MM.1S (cell line): ENCODE measurements around the gene OGDHL.

Experiments
- DNase-seq: peaks from one replicate; pipeline ENCODE4 v3.0.0-alpha.2; 2015
- H2AFZ ChIP-seq: fragments of 300-600 bp; sonication (generic); 2 replicates; pipeline ENCODE4 v1.6.0; 2016; ENCODE audit warnings: antibody characterized with exemption, low read length
- H3F3A ChIP-seq: fragments of 300-600 bp; sonication (generic); 2 replicates; pipeline ENCODE4 v1.6.1; 2016; ENCODE audit warnings: mild to moderate bottlenecking, antibody characterized with exemption, low read length, moderate library complexity, mixed read lengths; ENCODE audit not compliant: insufficient read depth
- H3K27ac ChIP-seq: fragments of 300-600 bp; sonication (generic); 2 replicates; pipeline ENCODE4 v1.5.1; 2016; ENCODE audit warnings: mild to moderate bottlenecking, low read length
- H3K27me3 ChIP-seq: fragments of 300-600 bp; sonication (generic); replicated peaks from 2 replicates; pipeline ENCODE4 v1.6.0; 2016; ENCODE audit warnings: low read length; ENCODE audit not compliant: insufficient read depth
- H3K36me3 ChIP-seq: fragments of 300-600 bp; sonication (generic); replicated peaks from 2 replicates; pipeline ENCODE4 v1.6.1; 2016; ENCODE audit warnings: mild to moderate bottlenecking, low read length, mixed read lengths; ENCODE audit not compliant: insufficient read depth
- H3K4me1 ChIP-seq: fragments of 300-600 bp; sonication (generic); 2 replicates; pipeline ENCODE4 v1.6.1; 2016; ENCODE audit warnings: low read length, mixed read lengths
- H3K4me2 ChIP-seq: fragments of 300-600 bp; sonication (generic); 2 replicates; pipeline ENCODE4 v1.6.0; 2016; ENCODE audit warnings: low read depth, low read length
- H3K4me3 ChIP-seq: fragments of 300-600 bp; sonication (generic); 2 replicates; pipeline ENCODE4 v1.5.1; 2016; ENCODE audit warnings: low read length, mixed read lengths
- H3K79me2 ChIP-seq: fragments of 300-600 bp; sonication (generic); 2 replicates; pipeline ENCODE4 v1.6.1; 2016; ENCODE audit warnings: mixed run types, low read length, mixed read lengths
- H3K9ac ChIP-seq: fragments of 300-600 bp; sonication (generic); 2 replicates; pipeline ENCODE4 v1.6.1; 2016; ENCODE audit warnings: low read length, mixed read lengths
- H3K9me2 ChIP-seq: fragments of 300-600 bp; sonication (generic); replicated peaks from 2 replicates; pipeline ENCODE4 v1.6.1; 2016; ENCODE audit warnings: mild to moderate bottlenecking, low read length, mixed read lengths; ENCODE audit not compliant: insufficient read depth
- H3K9me3 ChIP-seq: fragments of 300-600 bp; sonication (generic); replicated peaks from 2 replicates; pipeline ENCODE4 v1.6.1; 2016; ENCODE audit warnings: mild to moderate bottlenecking, low read length, mixed read lengths; ENCODE audit not compliant: insufficient read depth
- H4K20me1 ChIP-seq: fragments of 300-600 bp; sonication (generic); 2 replicates; pipeline ENCODE4 v1.6.1; 2016; ENCODE audit warnings: mild to moderate bottlenecking, low read length, moderate library complexity, mixed read lengths; ENCODE audit not compliant: insufficient read depth
- CTCF ChIP-seq: fragments of 300-600 bp; sonication (generic); IDR thresholded peaks from 2 replicates; pipeline ENCODE4 v1.5.1; 2016; ENCODE audit warnings: antibody characterized with exemption, low read length, mixed read lengths
- EZH2 ChIP-seq: fragments of 300-600 bp; sonication (generic); optimal IDR thresholded peaks from 2 replicates; pipeline ENCODE3; 2017; ENCODE audit warnings: low read depth, mild to moderate bottlenecking, antibody characterized with exemption, low read length, mixed read lengths
- EZH2phosphoT487 ChIP-seq: fragments of 300-600 bp; sonication (generic); IDR thresholded peaks from 2 replicates; pipeline ENCODE4 v1.6.1; 2018; ENCODE audit warnings: antibody characterized with exemption, low read length

The OGDHL gene

DNA sequence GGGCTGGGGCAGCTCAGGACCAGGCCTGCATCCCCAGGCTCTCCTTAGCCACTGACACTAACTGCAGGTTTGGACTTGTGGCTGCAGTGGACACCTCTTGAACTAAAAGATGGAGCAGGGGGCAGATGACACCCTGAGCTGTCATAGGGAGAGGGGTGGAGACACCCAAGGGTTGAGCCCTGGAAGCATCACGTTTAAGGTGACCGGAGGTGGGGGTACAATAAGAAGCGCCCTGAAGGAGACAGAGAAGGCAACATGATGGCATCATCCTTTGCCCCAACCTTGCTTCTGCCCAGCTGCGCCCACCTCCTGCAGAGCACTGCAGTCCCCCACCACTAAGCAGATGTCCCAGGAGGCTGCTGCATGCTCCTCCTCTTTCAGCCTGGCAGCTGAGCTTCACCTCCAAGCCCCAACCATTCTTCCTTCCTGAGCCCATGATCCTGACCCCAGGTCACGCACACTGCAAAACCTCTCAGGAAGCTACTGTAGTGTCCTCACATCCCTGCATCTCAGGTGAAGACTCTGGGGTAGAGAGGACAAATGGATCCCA is 25.5 kb downstream of the OGDHL start:
- no peak overlapping the region for H2AFZ ChIP-seq

DNA sequence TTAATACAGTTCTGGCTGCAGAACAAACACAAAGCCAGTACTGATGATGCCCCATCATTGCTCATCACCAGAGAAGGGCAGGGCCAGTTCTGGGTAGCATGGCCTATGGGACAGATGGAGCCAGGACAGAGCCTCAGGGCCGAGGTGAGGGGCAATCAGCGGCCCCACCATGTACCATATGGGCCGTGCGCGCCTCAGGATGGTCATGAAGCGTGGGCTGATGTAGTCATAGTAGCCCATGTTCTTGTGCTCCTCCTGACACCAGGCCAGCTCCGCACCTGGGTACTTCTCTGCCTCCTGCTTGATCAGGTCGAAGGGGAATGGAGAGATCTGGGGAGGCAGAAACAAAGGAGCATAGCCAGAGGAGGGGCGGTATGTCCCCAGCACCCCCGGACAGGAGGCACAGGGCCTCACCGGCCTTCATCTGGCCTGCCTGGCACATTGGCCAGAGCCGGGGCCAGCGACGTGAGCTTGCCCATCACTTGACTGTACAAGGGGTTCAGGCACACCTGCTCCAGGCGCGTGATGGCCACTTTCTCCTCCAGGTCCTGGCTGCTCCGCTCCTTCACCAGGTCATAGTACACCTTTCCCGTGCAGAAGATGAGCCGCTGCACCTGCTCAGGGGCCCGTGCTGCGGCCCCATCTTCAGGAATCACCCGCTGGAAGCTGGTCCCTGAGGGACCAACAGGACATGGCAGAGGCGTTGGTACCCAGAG is 26.1 kb downstream of the OGDHL start:
- Histone ChIP-seq H3K9me3 (no peaks in the 10 kb centered on the region), H3K27ac (no peak overlapping the region), H3K27me3 (0 out of 2 replicates have a peak, but pooled peaks cover 4% of the 10 kb centered on the region), H4K20me1 (no peaks in the 10 kb centered on the region), H3K79me2 (no peaks in the 10 kb centered on the region), H3K4me3 (no peak overlapping the region), H3K4me2 (no peak overlapping the region), H3K36me3 (no peaks in the 10 kb centered on the region), H3F3A (no peaks in the 10 kb centered on the region), H3K4me1 (no peaks in the 10 kb centered on the region), H2AFZ (no peak overlapping the region), H3K9me2 (no peaks in the 10 kb centered on the region), H3K9ac (no peak overlapping the region)
- no peak for DNase-seq
- TF ChIP-seq CTCF (no peak), EZH2 (no peak), EZH2phosphoT487 (no peak)

More for the DNA sequence above, 25.5 kb downstream of the OGDHL start:
- Histone ChIP-seq H3K4me2 (no peak overlapping the region), H4K20me1 (no peaks in the 10 kb centered on the region), H3K9me2 (no peaks in the 10 kb centered on the region), H3K79me2 (no peaks in the 10 kb centered on the region), H3K4me1 (no peaks in the 10 kb centered on the region), H3K4me3 (no peak overlapping the region), H3K36me3 (no peaks in the 10 kb centered on the region), H3K27me3 (0 out of 2 replicates have a peak, but pooled peaks cover 4% of the 10 kb centered on the region), H3F3A (no peaks in the 10 kb centered on the region), H3K9me3 (no peaks in the 10 kb centered on the region), H3K9ac (no peak overlapping the region), H3K27ac (no peak overlapping the region)
- no peak for DNase-seq
- no peak for TF ChIP-seq CTCF
- TF ChIP-seq EZH2phosphoT487: no peak
- no peak for TF ChIP-seq EZH2

GRCh38 chr10:49735161-49735560 is 27.0 kb downstream of the OGDHL start:
- H4K20me1 ChIP-seq: no peaks in the 10 kb centered on the region
- no peak overlapping the region for H3K4me2 ChIP-seq
- no peaks in the 10 kb centered on the region for H3F3A ChIP-seq
- H3K4me3 ChIP-seq: no peak overlapping the region
- H3K27ac ChIP-seq: no peak overlapping the region
- H3K36me3 ChIP-seq: no peaks in the 10 kb centered on the region
- no peak for DNase-seq
- H3K27me3 ChIP-seq: 0 out of 2 replicates have a peak, but pooled peaks cover 4% of the 10 kb centered on the region
- no peaks in the 10 kb centered on the region for H3K79me2 ChIP-seq
- no peak overlapping the region for H3K9ac ChIP-seq
- no peaks in the 10 kb centered on the region for H3K4me1 ChIP-seq
- no peaks in the 10 kb centered on the region for H3K9me3 ChIP-seq
- TF ChIP-seq CTCF (no peak), EZH2 (no peak), EZH2phosphoT487 (no peak)
- no peak overlapping the region for H2AFZ ChIP-seq
- no peaks in the 10 kb centered on the region for H3K9me2 ChIP-seq
